Keratinocyte (primary cell): ENCODE results near the gene PRSS36.

ENCODE experiments used
- CTCF ChIP-seq, 3 experiments: IDR thresholded peaks in 1 of 3; conservative IDR thresholded peaks in 1 of 3; optimal IDR thresholded peaks in 1 of 3; 2 replicates in 2 of 3; 3 replicates in 1 of 3; pipeline versions ENCODE3 to v1.5.1; 2011; ENCODE audit warnings: low read length in 3 of 3, mild to moderate bottlenecking in 3 of 3, moderate library complexity in 2 of 3, control low read depth in 1 of 3, inconsistent platforms in 1 of 3; ENCODE audit not compliant: insufficient read depth in 2 of 3; ENCODE audit errors: extremely low read depth in 1 of 3
- EZH2 ChIP-seq: IDR thresholded peaks from one replicate; pipeline ENCODE4 v1.6.1; 2012; ENCODE audit warnings: inconsistent platforms, mild to moderate bottlenecking, low read length, moderate library complexity

- TF ChIP-seq CTCF (optimal IDR thresholded peaks at IDR 0.05 in 1 of 3, IDR thresholded peaks at IDR 0.05 in 1 of 3, conservative IDR thresholded peaks at IDR 0.05 in 1 of 3; ENCODE audit: extremely low read depth in 1 of 3, insufficient read depth in 2 of 3, low read length in 3 of 3) (no peak), EZH2 (no peak)
These were observed 30.0 kb upstream of the PRSS36 start, which contains the start of gene FUS for GRCh38 chr16:31179747-31180459.
